PC-9 (cell line): Measurements from ENCODE around the gene NFKB2. TPM values are rescaled to one million over a fixed set of nuclear protein-coding genes. Genes with fewer than 3 reads are reported as not detected.

Experiments used
- BruUV-seq: library from RNA; stranded (reverse); fragments of 400-500 nt; replicated peaks from 2 replicates; lab custom pipeline; 2021; lab: Mats Ljungman, UMichigan
- CTCF ChIA-PET: fragments of 300-600 bp; sonication (Branson Sonifier 250); formaldehyde crosslinking; loops from one replicate; lab custom pipeline; 2022; ENCODE audit warnings: antibody characterized with exemption; lab: Charles Lee
- POLR2A ChIA-PET: fragments of 300-600 bp; sonication (Branson Sonifier 250); formaldehyde crosslinking; loops from one replicate; lab custom pipeline; 2022; ENCODE audit warnings: antibody characterized with exemption; ENCODE audit not compliant: unreplicated experiment; lab: Charles Lee
- DNase-seq, 2 experiments: peaks; one replicate each; pipeline versions ENCODE4 v3.0.0 to v3.0.0-alpha.2; 2015 to 2022; ENCODE audit warnings: mixed read lengths in 1 of 2
- H2AFZ ChIP-seq: fragments of 200-600 bp; sonication (generic); 2 replicates; pipeline ENCODE4 v1.8.1; 2017; ENCODE audit warnings: antibody characterized with exemption
- H3F3A ChIP-seq: fragments of 200-600 bp; sonication (generic); 2 replicates; pipeline ENCODE4 v1.8.1; 2017; ENCODE audit warnings: antibody characterized with exemption, mild to moderate bottlenecking, low read depth; ENCODE audit not compliant: insufficient read depth
- H3K27ac ChIP-seq: fragments of 200-600 bp; sonication (generic); 2 replicates; pipeline ENCODE4 v1.6.1; 2016; ENCODE audit warnings: mixed run types
- H3K27me3 ChIP-seq: fragments of 200-600 bp; sonication (generic); 2 replicates; pipeline ENCODE4 v1.6.1; 2016; ENCODE audit warnings: low read depth, mixed run types; ENCODE audit not compliant: insufficient read depth
- H3K36me3 ChIP-seq: fragments of 200-600 bp; sonication (generic); 2 replicates; pipeline ENCODE4 v1.6.1; 2016; ENCODE audit warnings: low read depth, mixed run types
- H3K4me1 ChIP-seq: fragments of 200-600 bp; sonication (generic); replicated peaks from 2 replicates; pipeline ENCODE4 v1.6.1; 2016; ENCODE audit warnings: mixed run types; ENCODE audit not compliant: insufficient read depth
- H3K4me2 ChIP-seq: fragments of 200-600 bp; sonication (generic); 2 replicates; pipeline ENCODE4 v1.6.1; 2017; ENCODE audit warnings: mixed run types
- H3K4me3 ChIP-seq: fragments of 200-600 bp; sonication (generic); 2 replicates; pipeline ENCODE4 v1.6.1; 2016; ENCODE audit warnings: mixed run types
- H3K79me2 ChIP-seq: fragments of 200-600 bp; sonication (generic); 2 replicates; pipeline ENCODE4 v1.6.1; 2017; ENCODE audit warnings: low read depth, mixed run types
- H3K9me2 ChIP-seq: fragments of 200-600 bp; sonication (generic); 2 replicates; pipeline ENCODE4 v1.8.1; 2017; ENCODE audit warnings: mild to moderate bottlenecking; ENCODE audit not compliant: insufficient read depth
- H3K9me3 ChIP-seq: fragments of 200-600 bp; sonication (generic); 2 replicates; pipeline ENCODE4 v1.8.1; 2016; ENCODE audit warnings: low read depth; ENCODE audit not compliant: insufficient read depth
- H4K20me1 ChIP-seq: fragments of 200-600 bp; sonication (generic); 2 replicates; pipeline ENCODE4 v1.8.1; 2017; ENCODE audit not compliant: insufficient read depth
- CTCF ChIP-seq: fragments of 200-600 bp; sonication (generic); conservative IDR thresholded peaks from 2 replicates; pipeline ENCODE4 v1.6.1; 2017; ENCODE audit warnings: mixed run types, antibody characterized with exemption, mild to moderate bottlenecking, moderate library complexity
- EZH2 ChIP-seq: fragments of 200-600 bp; sonication (generic); IDR thresholded peaks from 2 replicates; pipeline ENCODE4 v1.8.0; 2017; ENCODE audit warnings: antibody characterized with exemption, low read depth
- intact Hi-C: fragments of 100-400 bp; cut with micrococcal nuclease; formaldehyde crosslinking; loops from one replicate; pipeline ENCODE4 v1.10.0; 2022; ENCODE audit not compliant: unreplicated experiment
- total RNA-seq: library from RNA; stranded (reverse); gene quantifications from 2 replicates; pipeline ENCODE4 v1.2.3, GENCODE V29; 2021

Gene NFKB2
- total RNA-seq, 1 experiment from 2014 or later, result 26.3 TPM

DNA sequence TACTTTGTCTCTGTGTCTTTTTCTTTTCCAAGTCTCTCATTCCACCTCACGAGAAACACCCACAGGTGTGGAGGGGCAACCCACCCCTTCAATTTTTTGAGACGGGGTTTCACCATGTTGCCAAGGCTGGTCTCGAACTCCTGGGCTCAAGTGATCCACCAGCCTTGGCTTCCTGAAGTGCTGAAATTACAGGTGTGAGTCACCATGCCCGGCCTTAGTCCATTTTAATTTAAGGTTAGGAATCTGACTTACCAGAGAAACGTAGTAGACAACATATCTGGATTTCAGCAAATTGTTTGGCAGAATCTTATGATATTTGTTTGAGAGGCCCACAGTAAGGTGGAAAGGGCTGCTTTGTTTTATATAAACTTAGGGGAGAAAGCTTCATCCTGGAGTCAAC is 3.2 kb upstream of the NFKB2 start:
- CTCF ChIA-PET, result interaction anchor here (0.7 kb wide), 1 partner anchor 164 kb away, joined by 3 read pairs; no protein-coding TSS in a partner anchor
- POLR2A ChIA-PET, result no interaction called here
- Histone ChIP-seq H3K4me1 (0 out of 2 replicates have a peak, but pooled peaks cover 6% of the 10 kb centered on the region), H3K27me3 (no peaks in the 10 kb centered on the region), H3K4me2 (no peak overlapping the region), H3K27ac (no peak overlapping the region), H2AFZ (no peak overlapping the region), H3K4me3 (no peak overlapping the region), H3K9me2 (no peaks in the 10 kb centered on the region), H3K9me3 (no peaks in the 10 kb centered on the region), H4K20me1 (no peaks in the 10 kb centered on the region), H3K36me3 (no peaks in the 10 kb centered on the region), H3F3A (no peaks in the 10 kb centered on the region; the same call in 1 of the 2 replicates), H3K79me2 (peaks cover 5% of the 10 kb centered on the region; the same call in 1 of the 2 replicates)
- no peak for TF ChIP-seq CTCF
- TF ChIP-seq EZH2, result no peak
- DNase-seq, result no peak
- no TSS peak for BruUV-seq
- intact Hi-C loops, result loop anchor here (5.0 to 10.0 kb wide), 2 partner anchors 85 to 252 kb away; partner anchors contain the start of gene TRIM8

- intact Hi-C loops, result loop anchor here (1.0 to 10.0 kb wide), 4 partner anchors 25 to 251 kb away; partner anchors contain the start of gene TRIM8
- no peaks in the 10 kb centered on the region; the same call in 1 of the 2 replicates for H3F3A ChIP-seq
- peak overlapping the region; percentile 95 for H3K4me2 ChIP-seq
- H3K27me3 ChIP-seq, result no peaks in the 10 kb centered on the region
- H3K9me3 ChIP-seq, result no peaks in the 10 kb centered on the region
- H3K36me3 ChIP-seq, result no peaks in the 10 kb centered on the region
- BruUV-seq, result TSS peak; percentile 69
- H2AFZ ChIP-seq, result peak overlapping the region; percentile 83
- no peaks in the 10 kb centered on the region for H4K20me1 ChIP-seq
- H3K27ac ChIP-seq, result no peak overlapping the region
- H3K4me1 ChIP-seq, result 0 out of 2 replicates have a peak, but pooled peaks cover 6% of the 10 kb centered on the region
- CTCF ChIA-PET, result interaction anchor here (0.6 to 0.7 kb wide), 2 partner anchors 29 to 164 kb away, joined by 3 to 14 read pairs; no protein-coding TSS in a partner anchor
- no peak for DNase-seq
- peaks cover 5% of the 10 kb centered on the region; the same call in 1 of the 2 replicates for H3K79me2 ChIP-seq
- H3K4me3 ChIP-seq, result peak overlapping the region; percentile 77; the same call in 1 of the 2 replicates
- H3K9me2 ChIP-seq, result no peaks in the 10 kb centered on the region
- TF ChIP-seq CTCF, result no peak
- no peak for TF ChIP-seq EZH2
- POLR2A ChIA-PET, result no interaction called here
Observed at GRCh38 chr10:102393411-102394078, 2.0 kb upstream of the NFKB2 start.

- BruUV-seq, result no TSS peak
- POLR2A ChIA-PET, result interaction anchor here (0.6 kb wide), 1 partner anchor 107 kb away, joined by 3 read pairs; no protein-coding TSS in a partner anchor
- Histone ChIP-seq H2AFZ (peak overlapping the region; percentile 83), H3K9me2 (no peaks in the 10 kb centered on the region), H3K27ac (peak overlapping the region; percentile 40), H3K9me3 (no peaks in the 10 kb centered on the region), H3K36me3 (no peaks in the 10 kb centered on the region), H3K79me2 (peaks cover 5% of the 10 kb centered on the region; the same call in 1 of the 2 replicates), H3K4me1 (0 out of 2 replicates have a peak, but pooled peaks cover 6% of the 10 kb centered on the region), H3K27me3 (no peaks in the 10 kb centered on the region), H4K20me1 (no peaks in the 10 kb centered on the region), H3F3A (no peaks in the 10 kb centered on the region; the same call in 1 of the 2 replicates), H3K4me3 (peak overlapping the region; percentile 77), H3K4me2 (peak overlapping the region; percentile 95)
- peak; percentile 75 to 87 for DNase-seq
- CTCF ChIA-PET, result interaction anchor here (0.6 to 0.7 kb wide), 2 partner anchors 29 to 164 kb away, joined by 3 to 14 read pairs; no protein-coding TSS in a partner anchor
- TF ChIP-seq EZH2 (no peak), CTCF (peak; percentile 79)
- intact Hi-C loops, result loop anchor here (1.0 to 10.0 kb wide), 4 partner anchors 25 to 251 kb away; partner anchors contain the start of gene TRIM8
Observed at GRCh38 chr10:102394079-102394800, 1.3 kb upstream of the NFKB2 start.
